IMR-90 (cell line): ENCODE results near the gene GPR75.

ENCODE experiments used
- CTCF ChIP-seq: conservative IDR thresholded peaks from 2 replicates; pipeline ENCODE4 v1.5.1; 2012; ENCODE audit warnings: mild to moderate bottlenecking, low read depth, low read length, improper control_type of control experiment
- ELK1 ChIP-seq: fragments of 150-350 bp; IDR thresholded peaks from 2 replicates; pipeline ENCODE4 v1.6.1; 2016; ENCODE audit warnings: low read depth, mild to moderate bottlenecking, low read length, moderate library complexity, borderline replicate concordance
- POLR2A ChIP-seq: IDR thresholded peaks from 2 replicates; pipeline ENCODE4 v1.6.1; 2012; ENCODE audit warnings: mild to moderate bottlenecking, low read depth, low read length
- RAD21 ChIP-seq: IDR thresholded peaks from 2 replicates; pipeline ENCODE4 v1.6.1; 2012; ENCODE audit warnings: low read length, improper control_type of control experiment
- RFX5 ChIP-seq: IDR thresholded peaks from 2 replicates; pipeline ENCODE4 v1.8.0; 2012; ENCODE audit warnings: low read depth, mild to moderate bottlenecking, low read length, moderate library complexity

GRCh38 chr2:53867169-53867568, 7.4 kb upstream of the GPR75 start:
- TF ChIP-seq CTCF (no peak), POLR2A (no peak), RFX5 (no peak), RAD21 (no peak), ELK1 (no peak)
